ENCODE measurements around the gene IFT88. TPM values are rescaled to one million over a fixed set of nuclear protein-coding genes. Genes with fewer than 3 reads are reported as not detected.

IFT88 gene
- total RNA-seq, 2 experiments from 2014 or later = 9.0 to 9.5 TPM

DNA sequence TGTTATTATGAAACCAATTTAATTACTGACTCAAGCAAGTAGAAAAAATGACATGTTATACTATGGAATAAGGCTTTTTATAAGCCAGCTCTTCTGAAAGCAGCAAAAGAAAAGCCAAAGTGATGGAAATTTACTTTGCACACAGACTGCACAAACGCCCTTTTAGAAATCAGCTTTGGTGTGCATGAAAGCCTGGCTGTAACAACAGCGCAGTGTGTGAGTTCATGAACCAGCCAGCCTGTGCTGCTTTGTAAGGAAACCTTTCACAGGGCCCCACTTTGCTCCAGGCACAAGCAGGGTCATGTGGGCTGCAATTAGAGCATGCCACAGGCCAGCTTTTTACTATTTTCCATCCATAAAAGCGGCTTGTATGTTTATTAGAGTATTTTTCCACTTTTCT lies 13.6 kb upstream of the IFT88 start:
- H3K4me3 Mint-ChIP-seq = no peak overlapping the region
- Histone ChIP-seq H3K4me1 (ENCODE audit: insufficient read depth, low read length) (no peaks in the 10 kb centered on the region), H3K4me3 (ENCODE audit: low read length) (no peak overlapping the region), H3K27ac (ENCODE audit: low read depth in 1 of 2, low read length in 2 of 2) (no peak overlapping the region), H3K36me3 (ENCODE audit: insufficient read depth, low read length) (no peaks in the 10 kb centered on the region), H3K27me3 (ENCODE audit: control insufficient read depth in 1 of 2, insufficient read depth in 2 of 2, low read length in 2 of 2) (no peaks in the 10 kb centered on the region), H3K9me3 (ENCODE audit: control insufficient read depth in 1 of 2, insufficient read depth in 1 of 2, low read length in 2 of 2) (no peaks in the 10 kb centered on the region)
- no peaks in the 10 kb centered on the region for H3K36me3 Mint-ChIP-seq (ENCODE audit: low read depth)
- CTCF ChIA-PET = no interaction called here
- H3K27me3 Mint-ChIP-seq = no peaks in the 10 kb centered on the region
- intact Hi-C loops (cut with DNase I, micrococcal nuclease) = no loop called here
- no peak overlapping the region for H3K27ac Mint-ChIP-seq
- no peaks in the 10 kb centered on the region for H3K4me1 Mint-ChIP-seq (ENCODE audit: low read depth)
- TF ChIP-seq, protein P1, sequence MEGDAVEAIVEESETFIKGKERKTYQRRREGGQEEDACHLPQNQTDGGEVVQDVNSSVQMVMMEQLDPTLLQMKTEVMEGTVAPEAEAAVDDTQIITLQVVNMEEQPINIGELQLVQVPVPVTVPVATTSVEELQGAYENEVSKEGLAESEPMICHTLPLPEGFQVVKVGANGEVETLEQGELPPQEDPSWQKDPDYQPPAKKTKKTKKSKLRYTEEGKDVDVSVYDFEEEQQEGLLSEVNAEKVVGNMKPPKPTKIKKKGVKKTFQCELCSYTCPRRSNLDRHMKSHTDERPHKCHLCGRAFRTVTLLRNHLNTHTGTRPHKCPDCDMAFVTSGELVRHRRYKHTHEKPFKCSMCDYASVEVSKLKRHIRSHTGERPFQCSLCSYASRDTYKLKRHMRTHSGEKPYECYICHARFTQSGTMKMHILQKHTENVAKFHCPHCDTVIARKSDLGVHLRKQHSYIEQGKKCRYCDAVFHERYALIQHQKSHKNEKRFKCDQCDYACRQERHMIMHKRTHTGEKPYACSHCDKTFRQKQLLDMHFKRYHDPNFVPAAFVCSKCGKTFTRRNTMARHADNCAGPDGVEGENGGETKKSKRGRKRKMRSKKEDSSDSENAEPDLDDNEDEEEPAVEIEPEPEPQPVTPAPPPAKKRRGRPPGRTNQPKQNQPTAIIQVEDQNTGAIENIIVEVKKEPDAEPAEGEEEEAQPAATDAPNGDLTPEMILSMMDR (IDR thresholded peaks at IDR 0.05) = no peak
- no peaks in the 10 kb centered on the region for H3K9me3 Mint-ChIP-seq
- POLR2A ChIA-PET = interaction anchor here (0.7 kb wide), 1 partner anchor 16 kb away, joined by 3 read pairs; no protein-coding TSS in a partner anchor
- ATAC-seq (ENCODE audit: poor library complexity) = no peak
- DNase-seq = no peak

DNA sequence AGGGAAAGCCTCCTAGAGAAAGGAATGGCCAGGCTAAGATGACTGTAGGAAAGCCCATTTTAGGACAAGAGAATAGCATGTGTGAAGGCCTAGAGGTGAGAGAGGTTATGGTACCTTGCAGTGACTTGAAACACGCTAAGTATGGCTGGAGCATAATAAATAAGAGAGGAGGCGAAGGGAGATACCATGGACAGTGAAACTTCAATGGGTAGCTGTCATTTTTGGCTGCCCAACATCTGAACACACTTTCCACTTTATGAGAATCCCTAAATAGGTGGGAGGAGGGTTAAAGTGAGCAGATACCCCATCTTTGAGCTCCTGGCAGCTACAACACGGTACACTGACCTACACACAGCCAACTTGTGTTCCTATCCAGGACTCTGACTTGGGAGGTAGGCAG lies 8.0 kb upstream of the IFT88 start:
- Mint-ChIP-seq H3K27me3 (no peaks in the 10 kb centered on the region), H3K4me1 (ENCODE audit: low read depth) (no peaks in the 10 kb centered on the region), H3K4me3 (no peak overlapping the region), H3K36me3 (ENCODE audit: low read depth) (no peaks in the 10 kb centered on the region), H3K27ac (no peak overlapping the region), H3K9me3 (no peaks in the 10 kb centered on the region)
- H3K4me1 ChIP-seq (ENCODE audit: insufficient read depth, low read length) = no peaks in the 10 kb centered on the region
- ATAC-seq (ENCODE audit: poor library complexity) (no peak), DNase-seq (no peak)
- H3K36me3 ChIP-seq (ENCODE audit: insufficient read depth, low read length) = no peaks in the 10 kb centered on the region
- ChIA-PET POLR2A (no interaction called here), CTCF (no interaction called here)
- no peaks in the 10 kb centered on the region for H3K9me3 ChIP-seq (ENCODE audit: control insufficient read depth in 1 of 2, insufficient read depth in 1 of 2, low read length in 2 of 2)
- no peak overlapping the region for H3K27ac ChIP-seq (ENCODE audit: low read depth in 1 of 2, low read length in 2 of 2)
- intact Hi-C loops (cut with DNase I, micrococcal nuclease) = no loop called here
- no peak overlapping the region for H3K4me3 ChIP-seq (ENCODE audit: low read length)
- no peaks in the 10 kb centered on the region for H3K27me3 ChIP-seq (ENCODE audit: control insufficient read depth in 1 of 2, insufficient read depth in 2 of 2, low read length in 2 of 2)
- TF ChIP-seq, protein P1 (IDR thresholded peaks at IDR 0.05) = no peak

DNA sequence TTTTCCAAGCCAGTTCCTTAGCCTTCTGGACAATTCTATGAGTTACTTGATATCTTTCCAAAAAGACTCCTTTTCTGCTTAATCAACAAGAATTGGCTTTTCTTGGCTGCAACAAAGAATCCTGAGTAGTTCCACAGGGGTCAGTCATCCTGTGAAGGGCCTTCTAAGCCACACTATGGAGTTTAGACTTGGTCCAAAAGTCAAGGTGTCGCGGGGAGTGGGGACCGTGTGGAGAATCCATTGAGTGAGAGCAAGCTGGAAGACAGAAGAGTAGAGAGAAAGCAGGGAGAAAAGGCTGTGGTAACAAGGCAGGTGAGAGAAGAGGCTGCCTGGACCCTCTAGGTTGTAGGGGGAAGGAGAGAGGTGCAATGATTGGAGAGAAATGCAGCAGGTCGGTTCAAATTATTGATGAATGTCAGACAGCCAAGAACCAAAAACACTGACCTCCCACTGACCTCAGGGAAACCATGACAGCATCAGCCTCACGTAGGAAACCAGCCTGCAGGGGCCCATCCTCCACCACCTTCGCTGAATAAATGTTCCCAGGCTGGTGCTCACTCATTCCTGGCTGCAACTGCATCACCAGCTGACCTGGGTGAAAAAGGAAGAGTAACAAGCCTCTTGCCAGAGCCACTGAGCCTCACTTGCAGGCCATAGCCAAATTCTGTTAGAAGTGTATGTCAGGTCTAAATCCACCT lies 7.1 kb upstream of the IFT88 start:
- ChIA-PET POLR2A (no interaction called here), CTCF (no interaction called here)
- no peaks in the 10 kb centered on the region for H3K27me3 Mint-ChIP-seq
- intact Hi-C loops (cut with DNase I, micrococcal nuclease) = loop anchor here in 1 of 2 experiments (10.0 kb wide), 2 partner anchors 595 to 735 kb away; no protein-coding TSS in a partner anchor
- H3K9me3 Mint-ChIP-seq = no peaks in the 10 kb centered on the region
- H3K27me3 ChIP-seq (ENCODE audit: control insufficient read depth in 1 of 2, insufficient read depth in 2 of 2, low read length in 2 of 2) = no peaks in the 10 kb centered on the region
- peaks cover 0 to 2% of the 10 kb centered on the region in 2 experiments for H3K9me3 ChIP-seq (ENCODE audit: control insufficient read depth in 1 of 2, insufficient read depth in 1 of 2, low read length in 2 of 2)
- no peak for DNase-seq
- H3K4me1 ChIP-seq (ENCODE audit: insufficient read depth, low read length) = no peaks in the 10 kb centered on the region
- H3K36me3 Mint-ChIP-seq (ENCODE audit: low read depth) = no peaks in the 10 kb centered on the region
- no peak for ATAC-seq (ENCODE audit: poor library complexity)
- TF ChIP-seq, protein P1 (IDR thresholded peaks at IDR 0.05) = no peak
- H3K4me3 Mint-ChIP-seq = no peak overlapping the region
- H3K4me1 Mint-ChIP-seq (ENCODE audit: low read depth) = no peaks in the 10 kb centered on the region
- H3K4me3 ChIP-seq (ENCODE audit: low read length) = no peak overlapping the region
- no peak overlapping the region for H3K27ac ChIP-seq (ENCODE audit: low read depth in 1 of 2, low read length in 2 of 2)
- no peaks in the 10 kb centered on the region for H3K36me3 ChIP-seq (ENCODE audit: insufficient read depth, low read length)
- H3K27ac Mint-ChIP-seq = no peak overlapping the region

Measured in CD4-positive, alpha-beta T cell (primary cell).